CD4-positive, alpha-beta T cell (primary cell): Measurements from ENCODE around the gene LY6G6D. TPM values are rescaled to one million over a fixed set of nuclear protein-coding genes. Genes with fewer than 3 reads are reported as not detected.
A peak's percentile ranks its signal among the peaks of the same experiment; 100 is the strongest.

ENCODE experiments used
- ATAC-seq: fragments of 200-7000 bp; cut with Tn5 transposase; one replicate; pipeline ENCODE4 v1.10.0; 2022; ENCODE audit warnings: mild to moderate bottlenecking; ENCODE audit not compliant: poor library complexity
- CTCF ChIA-PET: fragments of 350-600 bp; sonication (Branson Sonifier 250); formaldehyde crosslinking; loops from one replicate; lab custom pipeline; 2021; ENCODE audit warnings: antibody characterized with exemption, inconsistent platforms; lab: Charles Lee
- POLR2A ChIA-PET: fragments of 350-600 bp; sonication (Branson Sonifier 250); formaldehyde crosslinking; loops from one replicate; lab custom pipeline; 2021; ENCODE audit warnings: antibody characterized with exemption, inconsistent platforms; lab: Charles Lee
- DNase-seq, 14 experiments: peaks; one replicate each; pipeline ENCODE4 v3.0.0-alpha.2; 2013 to 2020; ENCODE audit warnings: mixed read lengths in 2 of 14
- H3K27ac ChIP-seq, 2 donors: one replicate each; pipeline versions ENCODE4 v1.5.1 to v1.7.0; 2013; ENCODE audit warnings: low read length in 2 of 2, low read depth in 1 of 2, mild to moderate bottlenecking in 1 of 2
- H3K27me3 ChIP-seq, 2 experiments: 1 replicate in 1 of 2; 2 replicates in 1 of 2; pipeline versions ENCODE4 v1.6.1 to v1.7.0; 2013; ENCODE audit warnings: low read length in 2 of 2, control low read depth in 1 of 2, mild to moderate bottlenecking in 1 of 2, moderate library complexity in 1 of 2; ENCODE audit not compliant: insufficient read depth in 2 of 2, control insufficient read depth in 1 of 2
- H3K36me3 ChIP-seq: one replicate; pipeline ENCODE4 v1.6.1; 2013; ENCODE audit warnings: low read length, control low read depth; ENCODE audit not compliant: insufficient read depth
- H3K4me1 ChIP-seq: one replicate; pipeline ENCODE4 v1.6.1; 2013; ENCODE audit warnings: low read length, control low read depth; ENCODE audit not compliant: insufficient read depth
- H3K4me3 ChIP-seq: one replicate; pipeline ENCODE4 v1.5.1; 2013; ENCODE audit warnings: mild to moderate bottlenecking, low read length, moderate library complexity
- H3K9me3 ChIP-seq, 2 experiments: 1 replicate in 1 of 2; 2 replicates in 1 of 2; pipeline versions ENCODE4 v1.6.1 to v1.7.0; 2013; ENCODE audit warnings: low read length in 2 of 2, mild to moderate bottlenecking in 2 of 2, control low read depth in 1 of 2, moderate library complexity in 1 of 2; ENCODE audit not compliant: control insufficient read depth in 1 of 2, insufficient read depth in 1 of 2
- H3K27ac Mint-ChIP-seq: one replicate; pipeline ENCODE4 v1.8.0; 2020; ENCODE audit warnings: mixed read lengths
- H3K27me3 Mint-ChIP-seq: one replicate; pipeline ENCODE4 v1.8.0; 2021; ENCODE audit warnings: mixed read lengths
- H3K36me3 Mint-ChIP-seq: one replicate; pipeline ENCODE4 v1.8.0; 2021; ENCODE audit warnings: low read depth, mixed read lengths
- H3K4me1 Mint-ChIP-seq: one replicate; pipeline ENCODE4 v1.8.0; 2021; ENCODE audit warnings: low read depth, mixed read lengths
- H3K4me3 Mint-ChIP-seq: one replicate; pipeline ENCODE4 v1.8.0; 2020; ENCODE audit warnings: mild to moderate bottlenecking, mixed read lengths
- H3K9me3 Mint-ChIP-seq: one replicate; pipeline ENCODE4 v1.8.0; 2020; ENCODE audit warnings: mixed read lengths
- CTCF ChIP-seq: fragments of 200-600 bp; IDR thresholded peaks from one replicate; pipeline ENCODE4 v1.8.0; 2022; ENCODE audit warnings: antibody characterized with exemption, mild to moderate bottlenecking
- intact Hi-C, 2 experiments: fragments of 100-400 bp; cut with DNase I in 1 of 2; cut with micrococcal nuclease in 1 of 2; formaldehyde crosslinking; loops; one replicate each; pipeline versions ENCODE4 v1.15.1 to v1.9.0; 2023 to 2025; cut with DNase I, micrococcal nuclease
- total RNA-seq, 174 experiments: library from RNA in 2 of 174; stranded (reverse) in 2 of 174; gene quantifications; one replicate each; pipeline ENCODE4 v1.2.3 and lab custom pipeline; 2021 to 2026

LY6G6D gene
- total RNA-seq, 2 experiments from 2014 or later = not detected

- no peaks in the 10 kb centered on the region for H3K27me3 Mint-ChIP-seq
- ChIA-PET POLR2A (no interaction called here), CTCF (no interaction called here)
- H3K4me3 Mint-ChIP-seq = peak overlapping the region; percentile 13
- ATAC-seq = no peak
- no peaks in the 10 kb centered on the region for H3K9me3 Mint-ChIP-seq
- Histone ChIP-seq H3K4me1 (peaks cover 14% of the 10 kb centered on the region), H3K27me3 (no peaks in the 10 kb centered on the region), H3K9me3 (no peaks in the 10 kb centered on the region), H3K27ac (no peak overlapping the region), H3K4me3 (no peak overlapping the region), H3K36me3 (no peaks in the 10 kb centered on the region)
- H3K36me3 Mint-ChIP-seq = peaks cover 11% of the 10 kb centered on the region
- no peak for TF ChIP-seq CTCF
- peaks cover 15% of the 10 kb centered on the region for H3K4me1 Mint-ChIP-seq
- DNase-seq = no peak
- H3K27ac Mint-ChIP-seq = no peak overlapping the region
- intact Hi-C loops = no loop called here
Observed at GRCh38 chr6:31744422-31744821, 29.3 kb downstream of the LY6G6D start.

- H3K27me3 Mint-ChIP-seq = no peaks in the 10 kb centered on the region
- H3K4me3 Mint-ChIP-seq = no peak overlapping the region
- ChIA-PET CTCF (no interaction called here), POLR2A (no interaction called here)
- H3K4me1 Mint-ChIP-seq = no peaks in the 10 kb centered on the region
- no peaks in the 10 kb centered on the region for H3K36me3 Mint-ChIP-seq
- Histone ChIP-seq H3K4me3 (no peak overlapping the region), H3K9me3 (no peaks in the 10 kb centered on the region), H3K27me3 (no peaks in the 10 kb centered on the region), H3K36me3 (no peaks in the 10 kb centered on the region), H3K27ac (no peak overlapping the region), H3K4me1 (no peaks in the 10 kb centered on the region)
- no peak for TF ChIP-seq CTCF
- ATAC-seq (no peak), DNase-seq (no peak)
- intact Hi-C loops = no loop called here
- no peak overlapping the region for H3K27ac Mint-ChIP-seq
- no peaks in the 10 kb centered on the region for H3K9me3 Mint-ChIP-seq
Observed at GRCh38 chr6:31749301-31750036, 34.3 kb downstream of the LY6G6D start.

- Mint-ChIP-seq H3K27ac (no peak overlapping the region), H3K27me3 (no peaks in the 10 kb centered on the region), H3K36me3 (no peaks in the 10 kb centered on the region), H3K4me1 (no peaks in the 10 kb centered on the region), H3K9me3 (no peaks in the 10 kb centered on the region), H3K4me3 (no peak overlapping the region)
- ChIA-PET CTCF (interaction anchor here (0.6 kb wide), 1 partner anchor 36 kb away, joined by 4 read pairs; no protein-coding TSS in a partner anchor), POLR2A (no interaction called here)
- intact Hi-C loops = no loop called here
- Histone ChIP-seq H3K4me1 (no peaks in the 10 kb centered on the region), H3K9me3 (no peaks in the 10 kb centered on the region), H3K27ac (no peak overlapping the region), H3K4me3 (no peak overlapping the region), H3K27me3 (no peaks in the 10 kb centered on the region), H3K36me3 (no peaks in the 10 kb centered on the region)
- no peak for TF ChIP-seq CTCF
- ATAC-seq (no peak), DNase-seq (no peak)
Observed at GRCh38 chr6:31750411-31751022, 35.4 kb downstream of the LY6G6D start.
